ENCODE data around the gene IFNLR1. TPM values are rescaled to one million over a fixed set of nuclear protein-coding genes. Genes with fewer than 3 reads are reported as not detected.

IFNLR1 gene
- total RNA-seq (2022; extraction: Qiagen RNA extraction): 0.85 to 1.4 TPM (median 1.1 TPM) in 5 replicates

DNA sequence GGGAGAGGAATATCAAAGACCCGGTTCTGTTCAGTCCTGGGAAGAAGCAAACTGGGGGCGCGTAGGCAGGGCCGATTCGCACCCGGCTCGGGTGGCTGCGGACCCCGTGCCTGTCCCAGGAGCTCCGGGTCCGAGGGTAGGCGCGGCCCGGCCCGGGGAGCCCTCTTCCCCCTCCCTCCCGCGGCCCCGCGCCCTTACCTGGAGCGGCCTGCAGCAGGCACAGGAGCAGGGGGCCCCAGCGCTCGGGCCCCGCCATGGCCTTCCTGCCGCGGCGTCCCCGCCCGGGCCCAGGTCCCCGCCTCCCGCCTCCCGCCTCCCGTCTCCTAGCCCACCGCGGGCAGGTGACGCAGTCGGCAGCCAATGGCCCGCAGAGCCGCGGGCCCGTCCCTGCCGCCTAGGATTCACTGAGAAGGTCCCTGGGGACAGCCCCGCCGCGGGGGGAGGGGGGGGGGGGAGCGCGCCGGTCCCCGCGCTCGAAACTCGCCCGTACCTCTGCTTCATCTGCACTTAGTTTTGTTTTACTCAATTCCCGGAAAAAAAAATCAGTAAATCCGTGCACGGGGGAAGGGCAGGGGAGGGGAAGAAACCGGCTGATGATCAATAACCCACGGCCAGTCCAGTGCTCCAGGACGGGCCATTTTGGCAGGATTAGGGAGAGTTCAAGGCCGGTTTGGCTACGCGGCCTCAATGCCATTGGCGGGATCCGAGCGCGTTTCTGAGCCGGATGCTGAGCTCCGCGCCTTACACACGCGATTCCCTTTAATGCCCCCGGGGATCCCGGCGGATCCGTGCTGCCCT lies at the start of gene IFNLR1:
Gene IFNLR1, minus strand, starts transcription at position 297 of the 798 bp plus-strand sequence. Its CDS starts 41 bp downstream, at position 256.

DNA sequence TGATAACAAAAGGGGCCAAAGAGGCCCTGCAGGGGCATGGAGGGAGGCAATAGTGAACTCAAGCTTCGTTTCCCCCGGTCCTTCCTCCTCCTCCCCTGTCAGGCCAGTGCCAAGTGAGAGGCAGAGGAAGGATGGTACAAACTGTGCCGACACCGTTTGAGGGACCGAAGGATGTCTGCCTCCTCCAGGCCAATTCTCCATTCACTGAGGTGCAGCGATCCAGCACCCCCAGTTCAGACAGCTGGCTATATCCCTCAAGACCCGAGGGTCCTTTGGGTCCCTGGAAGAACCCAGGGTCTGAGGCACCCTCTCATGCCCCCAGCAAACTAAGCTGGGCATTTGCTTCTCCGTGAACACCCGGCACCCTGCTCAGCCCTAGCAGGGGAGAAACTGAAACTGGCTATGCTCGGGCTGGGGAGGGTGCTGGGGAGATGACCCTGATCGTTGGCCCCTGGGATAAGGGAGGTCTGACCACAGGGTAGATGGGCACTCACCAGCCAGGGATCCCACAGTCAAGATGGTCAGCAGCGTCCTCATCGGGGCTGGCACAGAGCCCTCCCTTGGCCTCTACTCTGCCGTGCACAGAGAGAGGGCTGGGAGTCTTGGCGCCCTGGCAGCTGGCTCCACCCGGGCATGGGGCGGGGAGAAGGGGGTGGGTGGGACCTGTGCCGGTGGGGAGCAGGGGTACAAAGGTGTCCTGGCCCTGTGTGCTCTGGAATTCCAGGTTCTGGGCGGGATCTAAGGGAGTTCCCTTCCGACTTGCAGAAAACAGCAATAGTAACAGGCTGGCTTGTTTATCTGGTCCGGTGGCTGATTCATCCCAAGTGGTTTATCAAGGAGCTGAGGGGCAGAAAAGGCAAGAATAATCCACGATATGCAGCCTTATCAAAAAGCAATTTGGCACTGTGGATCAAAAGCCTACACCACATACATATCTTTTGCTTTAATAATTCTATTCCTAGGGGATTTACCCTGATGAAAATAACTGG lies 44.2 kb downstream of the IFNLR1 start, which contains the start of gene IL22RA1:
Gene IL22RA1, minus strand, starts transcription at position 595 of the 989 bp plus-strand sequence. Its CDS starts 58 bp downstream, at position 537.

DNA sequence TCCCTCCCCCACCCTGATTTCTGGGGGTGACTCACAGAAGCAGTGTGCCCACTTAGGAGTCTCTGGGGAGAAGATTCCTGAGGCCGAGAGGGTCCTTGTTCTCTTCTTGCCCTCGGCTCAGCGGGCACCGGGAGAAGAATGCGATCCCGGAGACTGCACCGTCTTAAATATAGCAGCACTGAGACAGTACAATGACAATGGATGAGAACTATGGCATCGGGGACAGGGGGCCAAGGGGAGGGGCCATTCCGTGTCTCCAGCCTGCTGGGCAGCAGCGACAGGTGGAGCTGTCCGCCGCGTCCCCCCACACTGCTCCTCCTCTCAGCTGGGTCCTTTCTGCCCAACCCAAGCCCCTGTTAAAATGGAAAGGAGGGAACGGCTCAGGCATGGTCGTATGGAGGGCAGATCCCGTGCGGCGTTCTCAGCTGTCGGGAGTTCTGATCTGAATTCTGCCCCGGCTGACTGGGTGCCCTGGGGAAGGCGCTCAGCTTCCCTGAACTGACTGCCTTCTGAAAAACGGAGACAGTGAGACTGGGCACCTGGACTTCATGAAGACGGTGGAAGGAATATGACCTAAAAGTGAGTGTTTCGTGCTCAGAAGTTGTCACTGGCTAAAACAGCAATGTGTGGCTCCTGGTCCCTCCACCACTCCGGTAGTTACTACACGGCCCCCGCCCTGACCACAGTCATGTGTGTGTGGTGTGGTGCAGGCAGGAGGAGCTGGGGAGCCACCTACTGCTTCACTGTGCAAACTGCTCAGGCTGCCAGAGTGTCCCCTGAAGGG lies 74.9 kb downstream of the IFNLR1 start, which contains the start of gene MYOM3:
Gene MYOM3, minus strand, starts transcription at position 140 of the 784 bp plus-strand sequence. CDS start 3,499 bp downstream, outside the sequence.

Other genes starting within 250 kb of the IFNLR1 start
- 29.3 to 35.6 TPM (median 33.0 TPM) in 5 replicates for gene PNRC2, start 227.5 kb downstream of the IFNLR1 start, total RNA-seq (2022; extraction: Qiagen RNA extraction)
- 84.9 to 96.1 TPM (median 92.9 TPM) in 5 replicates for gene SRSF10, start 207.0 kb downstream of the IFNLR1 start, total RNA-seq (2022; extraction: Qiagen RNA extraction)
- gene MYOM3, start 75.2 kb downstream of the IFNLR1 start, total RNA-seq (2022; extraction: Qiagen RNA extraction): 6.2 to 8.2 TPM (median 6.6 TPM) in 5 replicates
- gene IL22RA1, start 44.1 kb downstream of the IFNLR1 start, total RNA-seq (2022; extraction: Qiagen RNA extraction): 6.2 to 7.9 TPM (median 7.2 TPM) in 5 replicates
- gene GRHL3, start 132.1 kb upstream of the IFNLR1 start, total RNA-seq (2022; extraction: Qiagen RNA extraction): 0.68 to 0.77 TPM (median 0.73 TPM) in 5 replicates
- 6.6 to 7.4 TPM (median 6.8 TPM) in 5 replicates for gene STPG1, start 226.5 kb upstream of the IFNLR1 start, total RNA-seq (2022; extraction: Qiagen RNA extraction)
- 5.5 to 8.4 TPM (median 7.3 TPM) in 5 replicates for gene NIPAL3, start 228.5 kb upstream of the IFNLR1 start, total RNA-seq (2022; extraction: Qiagen RNA extraction)